H1 (cell line): ENCODE measurements around the gene MAFB. TPM values are rescaled to one million over a fixed set of nuclear protein-coding genes. Genes with fewer than 3 reads are reported as not detected.

Experiments
- CTCF ChIA-PET: fragments of 300-600 bp; sonication (Branson Sonifier 250); formaldehyde crosslinking; loops from one replicate; lab custom pipeline; 2021; ENCODE audit not compliant: partially characterized antibody; lab: Charles Lee
- POLR2A ChIA-PET: fragments of 300-600 bp; sonication (Branson Sonifier 250); formaldehyde crosslinking; loops from one replicate; lab custom pipeline; 2021; ENCODE audit warnings: inconsistent platforms; ENCODE audit not compliant: partially characterized antibody; lab: Charles Lee
- DNase-seq, 2 experiments: peaks; one replicate each; pipeline versions ENCODE4 v3.0.0 to v3.0.0-alpha.2; 2010 to 2022; ENCODE audit warnings: low spot score in 2 of 2, low read depth in 1 of 2, mixed read lengths in 1 of 2
- FAIRE-seq: peaks from 2 replicates; lab custom pipeline; 2011; peaks lifted over from hg19 to GRCh38; lab: Jason Lieb, UNC
- H2AFZ ChIP-seq: 2 replicates; pipeline ENCODE4 v1.8.1; 2012; ENCODE audit warnings: low read length, inconsistent platforms
- H2AK5ac ChIP-seq: 2 replicates; pipeline ENCODE4 v1.6.1; 2013; ENCODE audit warnings: low read depth, low read length
- H2BK120ac ChIP-seq: replicated peaks from 2 replicates; pipeline ENCODE3; 2013; ENCODE audit warnings: low read depth, low read length, inconsistent platforms
- H2BK12ac ChIP-seq: 2 replicates; pipeline ENCODE4 v1.6.1; 2013; ENCODE audit warnings: low read depth, low read length
- H2BK15ac ChIP-seq: 2 replicates; pipeline ENCODE4 v1.6.1; 2013; ENCODE audit warnings: low read length
- H2BK20ac ChIP-seq: 2 replicates; pipeline ENCODE4 v1.6.1; 2013; ENCODE audit warnings: low read length
- H2BK5ac ChIP-seq: 2 replicates; pipeline ENCODE4 v1.6.1; 2013; ENCODE audit warnings: low read depth, low read length
- H3K14ac ChIP-seq: 2 replicates; pipeline ENCODE4 v1.6.1; 2013; ENCODE audit warnings: inconsistent platforms; ENCODE audit not compliant: insufficient read length
- H3K18ac ChIP-seq: 2 replicates; pipeline ENCODE4 v1.6.1; 2013; ENCODE audit warnings: low read length; ENCODE audit errors: extremely low read depth
- H3K23ac ChIP-seq: 2 replicates; pipeline ENCODE4 v1.6.1; 2013; ENCODE audit warnings: inconsistent platforms; ENCODE audit not compliant: insufficient read length
- H3K23me2 ChIP-seq: 2 replicates; pipeline ENCODE4 v1.6.1; 2013; ENCODE audit warnings: low read depth, low read length
- H3K27ac ChIP-seq: 2 replicates; pipeline ENCODE4 v1.6.1; 2011; ENCODE audit warnings: low read depth, low read length, inconsistent platforms
- H3K27me3 ChIP-seq, 4 experiments: replicated peaks in 1 of 4; 1 replicate in 1 of 4; 2 replicates in 3 of 4; pipeline versions ENCODE4 v1.6.1 to v1.8.1; 2011 to 2013; ENCODE audit warnings: low read length in 3 of 4, mild to moderate bottlenecking in 3 of 4, inconsistent platforms in 2 of 4, mixed read lengths in 2 of 4, moderate library complexity in 1 of 4; ENCODE audit not compliant: control insufficient read depth in 3 of 4, insufficient read depth in 3 of 4; ENCODE audit errors: extremely low read depth in 1 of 4
- H3K36me3 ChIP-seq, 4 experiments: 2 replicates each; pipeline versions ENCODE4 v1.6.1 to v1.8.1; 2011 to 2013; ENCODE audit warnings: mild to moderate bottlenecking in 4 of 4, low read length in 3 of 4, moderate library complexity in 2 of 4, control low read depth in 1 of 4, inconsistent platforms in 1 of 4; ENCODE audit not compliant: insufficient read depth in 4 of 4, control insufficient read depth in 2 of 4
- H3K4ac ChIP-seq: replicated peaks from 2 replicates; pipeline ENCODE3; 2013; ENCODE audit warnings: low read length, low read depth, mixed read lengths, inconsistent platforms; ENCODE audit not compliant: insufficient read length
- H3K4me1 ChIP-seq, 4 experiments: replicated peaks in 1 of 4; 1 replicate in 1 of 4; 2 replicates in 3 of 4; pipeline versions ENCODE4 v1.6.1 to v1.8.1; 2011 to 2013; ENCODE audit warnings: low read length in 3 of 4, inconsistent platforms in 2 of 4, mixed read lengths in 1 of 4; ENCODE audit not compliant: insufficient read depth in 4 of 4, control insufficient read depth in 3 of 4
- H3K4me2 ChIP-seq, 2 experiments: 2 replicates each; pipeline versions ENCODE4 v1.6.1 to v1.8.1; 2011 to 2013; ENCODE audit warnings: low read depth in 2 of 2, low read length in 2 of 2, control low read depth in 1 of 2, inconsistent platforms in 1 of 2, mild to moderate bottlenecking in 1 of 2; ENCODE audit not compliant: insufficient read depth in 1 of 2
- H3K4me3 ChIP-seq, 4 experiments: fragments of 200-600, 300-600 bp in 1 of 4; sonication (generic), shearing (Covaris generic), sonication (Bioruptor Twin) in 1 of 4; 2 replicates each; pipeline versions ENCODE4 v1.5.1 to v1.8.1; 2011 to 2016; ENCODE audit warnings: low read length in 4 of 4, low read depth in 3 of 4, control low read depth in 2 of 4, inconsistent platforms in 2 of 4, mild to moderate bottlenecking in 2 of 4, mixed read lengths in 1 of 4, moderate library complexity in 1 of 4; ENCODE audit not compliant: insufficient read depth in 2 of 4; ENCODE audit errors: extremely low read depth in 1 of 4
- H3K56ac ChIP-seq: replicated peaks from 2 replicates; pipeline ENCODE3; 2013; ENCODE audit warnings: low read depth, mild to moderate bottlenecking, mixed read lengths, low read length, inconsistent platforms; ENCODE audit not compliant: insufficient read length
- H3K79me1 ChIP-seq: 2 replicates; pipeline ENCODE4 v1.6.1; 2013; ENCODE audit warnings: low read depth, low read length, control low read depth
- H3K79me2 ChIP-seq, 2 experiments: 2 replicates each; pipeline versions ENCODE4 v1.6.1 to v1.8.1; 2012 to 2013; ENCODE audit warnings: low read length in 2 of 2, mild to moderate bottlenecking in 2 of 2, inconsistent platforms in 1 of 2; ENCODE audit not compliant: insufficient read depth in 2 of 2, control insufficient read depth in 1 of 2
- H3K9ac ChIP-seq, 4 experiments: replicated peaks in 1 of 4; 1 replicate in 1 of 4; 2 replicates in 3 of 4; pipeline versions ENCODE4 v1.6.1 to v1.8.1; 2011 to 2013; ENCODE audit warnings: low read depth in 3 of 4, low read length in 3 of 4, control low read depth in 2 of 4, mild to moderate bottlenecking in 2 of 4, moderate library complexity in 2 of 4, inconsistent platforms in 1 of 4; ENCODE audit errors: extremely low read depth in 1 of 4
- H3K9me3 ChIP-seq, 2 experiments: 2 replicates each; pipeline versions ENCODE4 v1.6.1 to v1.8.1; 2012 to 2013; ENCODE audit warnings: mild to moderate bottlenecking in 2 of 2, moderate library complexity in 2 of 2, control low read depth in 1 of 2, inconsistent platforms in 1 of 2, low read depth in 1 of 2, low read length in 1 of 2, mixed read lengths in 1 of 2; ENCODE audit not compliant: insufficient read depth in 2 of 2
- H4K20me1 ChIP-seq, 2 experiments: replicated peaks in 1 of 2; 2 replicates each; pipeline versions ENCODE3 to v1.8.1; 2011 to 2013; ENCODE audit warnings: inconsistent platforms in 2 of 2, low read length in 2 of 2, mild to moderate bottlenecking in 1 of 2; ENCODE audit not compliant: insufficient read depth in 2 of 2, control insufficient read depth in 1 of 2
- H4K5ac ChIP-seq: 2 replicates; pipeline ENCODE4 v1.6.1; 2013; ENCODE audit warnings: low read length, low read depth, mixed read lengths, inconsistent platforms; ENCODE audit not compliant: insufficient read length
- H4K8ac ChIP-seq: 2 replicates; pipeline ENCODE4 v1.8.0; 2013; ENCODE audit warnings: mild to moderate bottlenecking, moderate library complexity, low read length, inconsistent platforms; ENCODE audit not compliant: insufficient read depth; ENCODE audit errors: extremely low read depth
- H4K91ac ChIP-seq: replicated peaks from 2 replicates; pipeline ENCODE3; 2013; ENCODE audit warnings: low read length, mixed read lengths, inconsistent platforms; ENCODE audit not compliant: insufficient read length
- ASH2L ChIP-seq: fragments of 200-600, 300-600 bp; sonication (generic); IDR thresholded peaks from one replicate; pipeline ENCODE4 v1.7.1; 2017; ENCODE audit warnings: low read length
- CREB1 ChIP-seq: IDR thresholded peaks from 2 replicates; pipeline ENCODE4 v1.6.1; 2012; ENCODE audit warnings: inconsistent platforms
- EZH2 ChIP-seq: fragments of 200-600 bp; sonication (generic); IDR thresholded peaks from 2 replicates; pipeline ENCODE4 v1.7.1; 2012; ENCODE audit warnings: low read depth, mild to moderate bottlenecking, moderate library complexity, low read length, inconsistent platforms; ENCODE audit not compliant: severe bottlenecking
- FOSL1 ChIP-seq: IDR thresholded peaks from 2 replicates; pipeline ENCODE4 v1.6.1; 2011; ENCODE audit warnings: mild to moderate bottlenecking, low read depth, low read length, moderate library complexity; ENCODE audit not compliant: insufficient read depth
- NANOG ChIP-seq: IDR thresholded peaks from 2 replicates; pipeline ENCODE4 v1.6.1; 2011; ENCODE audit warnings: low read length, low read depth, mild to moderate bottlenecking, inconsistent platforms; ENCODE audit not compliant: insufficient read depth, poor library complexity, severe bottlenecking
- NRF1 ChIP-seq: IDR thresholded peaks from 2 replicates; pipeline ENCODE4 v1.6.1; 2011; ENCODE audit warnings: mild to moderate bottlenecking, low read depth, low read length, improper control_type of control experiment
- POU5F1 ChIP-seq: IDR thresholded peaks from 2 replicates; pipeline ENCODE4 v1.6.1; 2011; ENCODE audit warnings: low read depth, mild to moderate bottlenecking, low read length, moderate library complexity
- RFX5 ChIP-seq: IDR thresholded peaks from 2 replicates; pipeline ENCODE4 v1.6.1; 2011; ENCODE audit warnings: low read depth, low read length, improper control_type of control experiment, borderline replicate concordance
- RXRA ChIP-seq: IDR thresholded peaks from 2 replicates; pipeline ENCODE4 v1.6.1; 2011; ENCODE audit warnings: low read depth, mild to moderate bottlenecking, low read length, moderate library complexity; ENCODE audit not compliant: insufficient read depth
- SUZ12 ChIP-seq: fragments of 200-600 bp; sonication (generic); IDR thresholded peaks from 2 replicates; pipeline ENCODE4 v1.6.1; 2012; ENCODE audit warnings: mild to moderate bottlenecking, inconsistent platforms, low read length, moderate library complexity, mixed read lengths
- TCF12 ChIP-seq: IDR thresholded peaks from 2 replicates; pipeline ENCODE4 v1.6.1; 2011; ENCODE audit warnings: low read depth, mild to moderate bottlenecking, low read length
- WGBS, 2 experiments: shearing (Covaris generic) in 1 of 2; methylation state at CpG; one replicate each; pipeline versions ENCODE4 v1.1.6 to v1.1.7; 2013 to 2015; ENCODE audit warnings: low lambda C conversion rate in 2 of 2, mixed read lengths in 2 of 2, inconsistent platforms in 1 of 2, low coverage in 1 of 2, missing lambda C conversion rate in 1 of 2; ENCODE audit not compliant: insufficient replicate concordance in 2 of 2, insufficient coverage in 1 of 2, insufficient read length in 1 of 2; ENCODE audit errors: extremely low coverage in 1 of 2, missing lambda C conversion rate in 1 of 2; 5-methylcytosine and 5-hydroxymethylcytosine counted together
- polyA plus RNA-seq, 7 experiments: library from polyadenylated mRNA; depleted of rRNA in 3 of 7; stranded (reverse) in 5 of 7; unstranded in 2 of 7; fragments of >200 nt in 5 of 7; fragments of 200-250 nt in 2 of 7; gene quantifications; 1 replicate in 5 of 7; 2 replicates in 1 of 7; 4 replicates in 1 of 7; pipeline versions ENCODE4 v1.2.1 to v1.2.3, GENCODE V29; 2011 to 2013; ENCODE audit warnings: missing spikeins in 2 of 7, mixed read lengths in 2 of 7
- total RNA-seq: library from RNA; stranded (reverse); fragmentation: NEBNext Ultra II Directional; extraction: Animal tissue kit (Norgen Biotek cat#: 25700); gene quantifications from 2 replicates; pipeline ENCODE4 v1.2.1, GENCODE V29; 2021

The MAFB gene
- total and polyA plus RNA-seq, 2 of the 8 experiments (the other 6 are each of a cell fraction or from before 2014, with no cell fraction given): 0.83 to 1.8 TPM

DNA sequence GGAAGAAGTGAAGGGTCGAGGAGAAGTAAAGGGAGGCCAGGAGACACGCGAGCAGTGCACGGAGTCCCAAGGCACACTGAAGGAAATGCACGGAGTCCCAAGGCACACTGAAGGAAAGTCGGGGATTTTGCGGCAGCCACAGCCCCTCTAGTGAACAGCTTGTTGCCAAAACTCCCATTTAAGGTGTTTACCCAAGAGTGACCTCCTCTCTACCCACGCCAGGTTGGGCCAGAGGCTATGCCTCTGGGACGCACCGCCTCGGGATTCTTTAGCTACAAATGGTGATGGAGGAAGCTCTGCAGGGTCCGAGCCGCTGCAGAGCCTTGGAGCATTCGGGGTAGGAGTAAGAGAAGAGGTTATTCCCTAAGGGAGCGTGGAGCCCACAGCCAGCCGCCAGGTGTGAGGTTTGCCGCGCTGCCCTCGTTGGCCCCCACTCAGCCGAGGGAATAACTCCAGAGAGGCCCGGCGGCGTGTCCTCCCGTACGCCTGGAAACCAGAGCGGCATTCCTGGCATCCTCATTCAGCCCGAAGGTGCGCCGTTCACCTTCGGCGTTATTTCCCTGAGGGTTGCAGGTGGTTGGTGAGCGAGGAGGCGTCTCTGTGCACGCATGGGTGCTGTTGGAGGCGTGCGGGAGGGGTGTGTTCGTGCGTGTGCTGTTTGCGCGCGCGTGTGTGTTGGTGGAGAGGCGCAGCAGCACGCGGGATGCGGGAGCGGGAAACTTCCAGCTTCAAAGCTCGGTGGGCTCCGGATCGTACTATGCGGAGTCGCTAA lies 3.4 kb upstream of the MAFB start:
- Histone ChIP-seq H4K20me1 (peaks cover 11 to 16% of the 10 kb centered on the region in 2 experiments), H3K14ac (no peak overlapping the region), H4K8ac (peak overlapping the region; percentile 23; the same call in 1 of the 2 replicates), H2BK120ac (no peak overlapping the region), H4K5ac (no peak overlapping the region), H3K23ac (no peak overlapping the region), H3K4ac (no peak overlapping the region), H2BK15ac (no peak overlapping the region), H3K9me3 (no peaks in the 10 kb centered on the region), H3K18ac (no peak overlapping the region; the same call in 1 of the 2 replicates), H2BK20ac (no peak overlapping the region), H2AK5ac (no peak overlapping the region), H3K27ac (no peak overlapping the region), H2BK12ac (peak overlapping the region; percentile 27; the same call in 1 of the 2 replicates), H3K4me1 (peaks cover 0 to 38% (median 24%) of the 10 kb centered on the region in 4 experiments; a peak in 6 of 7 replicates), H2AFZ (no peak overlapping the region), H3K4me3 (peak overlapping the region in 3 of 4 experiments; percentile 1 to 75 (median 14); a peak in 6 of 8 replicates), H3K9ac (no peak overlapping the region), H3K4me2 (peak overlapping the region; percentile 44 to 97), H3K23me2 (peaks cover 23% of the 10 kb centered on the region; the same call in 1 of the 2 replicates), H3K56ac (no peak overlapping the region), H3K79me1 (no peaks in the 10 kb centered on the region), H2BK5ac (no peak overlapping the region), H4K91ac (no peak overlapping the region), H3K79me2 (no peaks in the 10 kb centered on the region), H3K27me3 (peaks cover 64 to 93% (median 81%) of the 10 kb centered on the region in 4 experiments), H3K36me3 (peaks cover 0 to 7% (median 0%) of the 10 kb centered on the region in 4 experiments; a peak in 1 of 8 replicates)
- FAIRE-seq (no peak), DNase-seq (peak in 1 of 2 experiments; percentile 53)
- CTCF ChIA-PET: interaction anchor here (1.0 to 1.6 kb wide), 2 partner anchors 14 to 255 kb away, joined by 3 to 6 read pairs; no protein-coding TSS in a partner anchor
- POLR2A ChIA-PET: interaction anchor here (1.9 kb wide), 1 partner anchor 8 kb away, joined by 4 read pairs; no protein-coding TSS in a partner anchor
- 10% methylated on average over 45 of the region's 52 CpGs; no CpG with 5 or more reads in 1 of the 2 experiments for WGBS, 2 experiments
- no peak for TF ChIP-seq POU5F1
- TF ChIP-seq TCF12: no peak
- TF ChIP-seq ASH2L: no peak
- no peak for TF ChIP-seq NRF1
- TF ChIP-seq EZH2: peak; percentile 98
- TF ChIP-seq SUZ12: peak; percentile 97
- TF ChIP-seq CREB1: no peak
- no peak for TF ChIP-seq RFX5
- TF ChIP-seq RXRA: no peak
- TF ChIP-seq NANOG: no peak
- no peak for TF ChIP-seq FOSL1
